HG03439 (cell line): Measurements from ENCODE around the gene AHRR.
"Not testable (repeated sequence)": the region's sequence is repeated elsewhere in the genome, so short reads cannot be mapped to it uniquely, and the experiment has no call there.

Experiments
- ATAC-seq: cut with Tn5 transposase; IDR thresholded peaks from one replicate; pipeline ENCODE4 v1.9.1; 2021; ENCODE audit warnings: mild to moderate bottlenecking, moderate library complexity; ENCODE audit not compliant: unreplicated experiment

The AHRR gene

DNA sequence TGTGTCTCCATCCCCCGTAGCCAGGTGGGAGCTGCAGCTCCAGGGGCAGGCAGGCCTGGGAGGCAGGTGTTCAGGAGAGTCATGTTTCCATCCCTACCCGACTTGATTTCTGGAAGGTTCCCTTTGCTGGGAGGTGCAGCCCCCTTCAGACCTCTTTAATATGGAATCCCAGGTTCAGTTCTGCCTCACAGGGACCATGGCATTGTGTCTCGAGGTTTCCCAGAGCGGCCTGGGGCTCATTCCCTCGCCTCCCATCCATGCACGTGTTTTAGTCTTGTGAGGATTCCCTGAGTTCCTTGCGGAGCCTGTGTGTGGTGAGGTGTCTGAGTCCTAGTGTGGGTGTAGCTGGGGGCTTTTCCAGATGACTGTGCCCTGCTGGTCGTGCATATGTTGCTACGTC is 16.5 kb upstream of the AHRR start:
- ATAC-seq, result no peak

DNA sequence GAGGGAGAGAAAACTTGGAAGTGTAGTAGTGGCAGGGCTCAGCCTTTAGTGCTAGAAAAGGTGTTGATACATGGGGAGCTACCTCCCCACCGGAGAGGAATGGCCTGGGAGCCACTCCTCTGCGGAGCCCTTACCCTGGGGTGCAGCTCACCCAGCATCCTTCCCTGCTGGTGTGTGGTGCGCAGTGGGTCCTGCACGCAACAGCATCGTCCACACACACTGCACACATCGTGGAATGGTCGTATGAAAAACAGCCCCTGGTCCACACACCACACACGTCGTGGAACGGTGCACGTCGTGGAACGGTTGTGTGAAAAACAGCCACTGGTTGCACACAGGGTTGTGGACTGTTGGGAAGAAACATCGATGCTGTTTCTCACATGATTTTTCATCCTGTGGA is 16.1 kb upstream of the AHRR start:
- no peak for ATAC-seq

DNA sequence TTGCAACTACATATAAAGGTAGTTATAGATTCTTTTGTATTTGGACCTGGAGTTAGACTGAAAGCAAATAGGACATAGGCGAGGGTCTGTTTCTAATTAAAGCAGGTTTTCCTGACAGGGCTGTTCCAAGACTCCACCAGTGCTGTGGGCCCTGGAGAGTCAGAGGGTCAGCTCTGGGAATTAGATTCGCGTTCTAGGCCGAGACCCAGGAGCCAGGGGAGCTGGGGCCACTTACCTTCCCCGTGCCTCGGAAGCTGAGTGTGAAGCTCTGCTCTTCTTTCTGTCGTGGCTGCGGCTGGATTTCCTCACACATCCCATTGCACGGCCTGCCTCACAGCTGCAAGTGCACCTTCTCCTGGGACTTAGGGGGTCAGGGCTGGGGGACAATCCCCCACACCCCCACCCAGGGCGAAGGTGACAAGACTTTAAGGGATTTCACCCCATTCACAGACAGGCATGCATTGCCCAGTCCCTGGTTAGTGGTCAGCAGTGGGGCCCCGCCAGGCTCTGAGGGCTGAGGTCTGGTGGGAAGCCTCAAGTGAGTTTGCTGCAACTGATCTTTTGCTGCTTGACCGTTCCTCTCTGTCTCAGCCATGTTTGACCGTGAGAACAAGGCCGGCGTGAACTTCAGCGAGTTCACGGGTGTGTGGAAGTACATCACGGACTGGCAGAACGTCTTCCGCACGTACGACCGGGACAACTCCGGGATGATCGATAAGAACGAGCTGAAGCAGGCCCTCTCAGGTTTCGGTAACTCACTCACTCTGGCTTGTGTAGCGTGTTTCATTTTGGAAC is 15.3 kb upstream of the AHRR start:
- no peak for ATAC-seq

DNA sequence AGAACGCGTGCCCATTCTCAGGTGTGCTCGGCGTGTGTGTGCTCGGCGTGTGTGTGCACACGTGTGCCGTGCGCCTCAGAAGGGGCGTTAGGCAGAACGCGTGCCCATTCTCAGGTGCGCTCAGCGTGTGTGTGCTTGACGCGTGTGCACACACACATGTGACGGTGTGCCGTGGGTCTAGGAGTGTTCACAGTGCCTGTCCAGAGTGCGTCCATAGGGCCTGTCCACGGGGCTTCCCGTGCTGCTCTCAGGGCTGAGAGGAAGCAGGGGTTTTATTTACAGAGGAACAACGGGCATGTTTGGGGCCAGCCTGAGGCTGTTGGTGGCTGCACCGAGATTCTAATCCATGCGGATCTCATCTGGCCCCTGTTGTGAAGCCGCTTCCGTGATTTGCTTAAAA is 14.2 kb upstream of the AHRR start:
- ATAC-seq, result no peak

DNA sequence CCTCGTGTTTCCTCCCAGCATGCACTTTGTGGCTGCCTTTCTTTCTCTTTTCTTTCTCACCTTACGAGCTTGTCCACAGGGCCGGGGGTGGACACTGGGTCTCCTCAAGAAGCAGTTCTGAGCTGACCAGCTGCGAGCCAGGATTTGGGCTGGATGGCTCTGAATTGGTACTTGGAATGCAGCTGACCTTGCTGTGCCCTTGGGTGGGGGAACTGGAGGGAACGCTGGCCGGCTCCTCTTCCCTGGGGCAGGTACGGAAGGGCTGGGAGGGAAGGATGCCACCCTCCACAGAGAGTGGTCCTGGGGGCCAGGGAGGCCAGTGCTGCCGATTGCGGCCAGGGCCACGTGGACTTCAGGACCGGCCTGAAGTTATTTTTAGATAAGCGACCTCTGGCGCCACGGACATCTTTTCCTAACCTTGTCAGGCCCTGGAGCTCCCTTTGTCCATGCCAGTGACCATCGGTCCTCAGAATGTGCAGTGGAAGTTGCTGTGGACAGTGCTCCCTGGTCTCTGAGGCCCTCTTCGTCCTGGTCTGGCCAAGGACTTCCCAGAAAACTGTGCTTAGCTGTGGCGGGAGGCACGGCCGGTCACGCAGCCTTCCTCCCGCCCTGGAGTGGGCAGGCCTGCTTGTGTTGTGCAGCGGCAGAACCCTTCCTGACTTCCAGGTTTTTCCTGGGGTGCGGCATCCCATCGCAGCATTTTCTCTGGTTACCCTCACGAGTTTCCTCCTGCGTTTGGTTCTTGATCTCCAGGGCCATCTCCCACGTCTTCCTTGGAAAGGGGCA is 13.5 kb upstream of the AHRR start:
- no peak for ATAC-seq

DNA sequence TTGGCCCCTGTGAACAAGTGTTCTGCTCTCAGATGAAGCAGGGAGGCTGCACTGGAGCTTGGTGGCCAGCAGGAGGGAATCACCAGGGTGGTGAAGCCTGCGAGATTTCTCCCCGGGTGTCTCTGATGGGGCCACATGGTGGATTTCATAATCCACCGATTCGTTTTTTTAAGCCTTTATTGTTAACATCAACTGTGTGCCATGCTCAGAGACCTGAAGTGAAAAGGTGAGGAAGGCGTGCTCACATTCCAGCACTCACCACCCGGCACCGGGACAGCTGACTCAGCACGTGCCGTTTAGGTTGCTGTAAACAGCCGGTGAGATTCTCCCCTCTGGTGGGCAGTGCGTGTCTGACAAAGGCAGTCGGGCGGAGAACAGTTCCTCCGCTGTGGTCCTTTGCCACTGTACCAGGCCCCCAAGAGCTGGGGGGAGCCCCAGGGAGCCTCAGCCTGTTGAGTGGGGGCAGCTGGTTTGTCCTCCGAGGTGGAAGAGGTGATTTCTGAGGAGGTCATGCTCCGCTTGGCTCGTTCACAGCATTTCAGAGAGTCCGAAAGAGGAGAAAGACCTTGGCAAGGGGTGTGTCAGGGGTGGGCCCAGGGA is 12.7 kb upstream of the AHRR start:
- no peak for ATAC-seq

DNA sequence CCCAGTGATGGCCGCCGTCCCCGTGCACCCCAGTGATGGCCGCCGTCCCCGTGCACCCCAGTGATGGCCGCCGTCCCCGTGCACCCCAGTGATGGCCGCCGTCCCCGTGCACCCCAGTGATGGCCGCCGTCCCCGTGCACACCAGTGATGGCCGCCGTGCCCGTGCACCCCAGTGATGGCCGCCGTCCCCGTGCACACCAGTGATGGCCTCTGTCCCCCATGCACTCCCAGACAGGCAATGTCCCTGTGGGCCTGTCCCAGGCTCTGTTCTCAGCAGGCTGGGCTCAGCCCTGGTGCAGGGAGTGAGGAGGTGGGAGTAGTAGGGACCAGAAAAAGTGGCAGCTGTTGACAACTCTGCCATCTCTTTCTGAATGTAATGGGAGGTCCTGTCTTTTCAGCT is 11.7 kb upstream of the AHRR start:
- ATAC-seq, result not testable (repeated sequence)

DNA sequence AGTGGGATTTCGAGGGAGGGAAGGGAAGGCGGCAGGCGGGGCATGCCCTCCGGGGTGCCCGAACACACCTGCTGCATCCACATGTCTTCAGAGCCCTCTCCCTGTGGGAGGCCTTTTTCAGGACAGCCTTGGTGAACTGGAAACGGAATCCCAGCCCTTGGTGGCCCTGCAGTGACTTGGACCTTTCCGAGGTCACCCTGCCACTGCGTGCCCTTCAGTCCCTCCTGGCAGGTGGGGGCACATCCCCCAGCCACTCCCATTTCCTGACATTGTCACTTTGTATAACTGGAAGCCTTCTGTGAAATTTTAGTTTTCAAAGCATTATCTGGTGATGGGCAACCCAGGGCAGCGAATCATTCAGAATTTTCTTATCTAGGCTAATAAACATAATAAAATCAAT is 11.0 kb upstream of the AHRR start:
- no peak for ATAC-seq

DNA sequence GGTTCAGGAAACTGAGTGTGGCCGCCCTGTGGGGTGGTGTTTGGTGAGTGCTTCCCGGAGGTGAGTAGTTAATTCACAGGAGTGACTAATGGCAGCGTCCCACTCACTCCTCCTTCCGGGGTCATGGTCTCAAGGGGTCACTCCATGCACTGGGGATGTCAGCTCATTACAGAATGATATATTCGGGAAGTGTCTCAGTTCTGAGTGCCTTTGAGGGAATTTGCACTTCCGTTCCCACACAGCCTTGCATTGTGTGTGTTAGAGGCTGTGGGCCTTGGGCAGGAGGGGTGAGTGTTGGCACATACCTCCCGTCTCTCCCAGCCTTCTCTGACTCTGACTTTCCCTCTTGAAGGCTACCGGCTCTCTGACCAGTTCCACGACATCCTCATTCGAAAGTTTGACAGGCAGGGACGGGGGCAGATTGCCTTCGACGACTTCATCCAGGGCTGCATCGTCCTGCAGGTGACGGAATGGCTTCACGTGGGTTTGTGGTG is 10.5 kb upstream of the AHRR start:
- no peak for ATAC-seq

DNA sequence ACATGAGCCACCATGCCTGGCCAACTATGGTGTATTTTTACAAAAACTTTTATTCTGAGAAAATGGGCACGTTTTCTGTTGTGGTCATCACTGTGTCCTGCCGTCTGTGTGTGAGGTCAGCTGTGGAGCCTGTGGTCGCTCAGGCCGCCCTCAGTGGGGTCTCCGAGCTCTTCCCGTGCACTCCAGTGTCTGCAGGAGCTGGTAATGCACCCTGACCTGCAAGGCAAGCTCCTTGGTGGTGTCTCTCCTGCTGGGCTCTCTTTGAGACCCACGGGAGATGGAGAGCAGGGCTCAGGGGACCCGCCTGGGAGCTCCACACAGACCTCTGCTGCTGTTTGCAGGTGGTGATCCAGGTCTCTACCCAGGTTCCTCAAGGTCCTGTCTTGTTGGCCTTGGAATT is 9.6 kb upstream of the AHRR start:
- ATAC-seq, result no peak

DNA sequence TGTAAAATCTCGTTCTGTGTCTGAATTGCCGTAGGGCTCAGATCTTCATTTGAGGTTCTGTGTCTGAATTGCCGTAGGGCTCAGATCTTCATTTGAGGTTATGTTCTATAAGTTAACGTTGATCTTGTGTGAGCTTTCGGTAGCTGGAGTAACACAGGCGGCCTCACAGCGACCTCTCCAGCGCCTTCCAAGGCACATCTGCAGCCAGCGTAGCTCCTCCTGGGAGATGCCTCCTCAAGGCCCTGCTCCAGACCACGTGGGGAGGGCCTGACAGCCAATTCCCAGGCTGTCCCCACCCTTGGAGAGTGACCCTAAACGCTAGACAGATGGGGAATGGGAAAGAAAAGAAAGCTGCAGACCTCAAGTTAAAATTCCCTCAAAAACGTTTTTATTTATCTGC is 8.7 kb upstream of the AHRR start:
- no peak for ATAC-seq

DNA sequence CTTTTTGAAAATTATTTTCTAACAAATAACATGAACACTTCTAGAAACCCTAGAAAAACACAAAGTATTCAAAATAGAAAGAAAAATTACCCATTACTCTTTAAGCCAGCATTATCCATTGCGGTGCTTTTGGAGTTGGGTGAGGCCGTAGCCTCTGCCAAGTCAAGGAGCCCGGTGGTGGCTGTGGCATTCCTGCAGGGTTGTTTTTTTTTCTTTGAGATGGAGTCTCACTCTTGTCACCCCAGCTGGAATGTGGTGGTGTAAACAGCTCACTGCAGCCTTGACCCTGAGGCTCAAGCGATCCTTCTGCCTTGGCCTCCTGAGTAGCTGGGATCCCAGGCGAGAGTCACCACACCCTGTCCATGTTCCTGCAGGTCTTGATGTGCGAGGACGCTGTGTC is 8.2 kb upstream of the AHRR start:
- ATAC-seq, result no peak

DNA sequence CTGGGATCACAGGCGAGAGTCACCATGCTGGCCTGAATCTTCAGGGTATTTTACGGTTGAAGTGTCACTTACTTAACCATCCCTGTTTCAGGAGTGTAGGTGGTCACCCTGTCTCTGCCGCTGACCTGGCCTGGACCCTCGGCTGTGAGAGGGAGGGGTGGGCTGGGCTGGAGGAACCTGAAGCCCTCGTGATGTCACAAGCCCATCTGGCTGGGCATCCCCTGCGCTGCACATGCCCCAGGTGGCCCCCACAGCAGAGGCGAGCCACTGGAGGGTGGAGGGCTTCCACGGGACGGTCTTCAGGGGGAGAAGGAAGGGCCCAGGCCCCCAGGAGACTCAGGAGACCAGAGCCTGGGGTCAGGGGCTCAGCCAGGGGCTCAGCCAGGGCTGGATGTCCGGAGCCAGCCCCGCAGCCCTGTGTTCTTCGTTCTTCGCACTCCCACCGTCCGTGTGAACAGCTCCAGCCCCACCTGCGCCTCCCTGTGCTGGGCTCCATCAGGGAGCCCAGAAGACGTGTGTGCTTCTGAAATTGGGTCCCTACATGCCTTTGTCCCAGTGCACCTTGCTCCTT is 7.6 kb upstream of the AHRR start:
- no peak for ATAC-seq

DNA sequence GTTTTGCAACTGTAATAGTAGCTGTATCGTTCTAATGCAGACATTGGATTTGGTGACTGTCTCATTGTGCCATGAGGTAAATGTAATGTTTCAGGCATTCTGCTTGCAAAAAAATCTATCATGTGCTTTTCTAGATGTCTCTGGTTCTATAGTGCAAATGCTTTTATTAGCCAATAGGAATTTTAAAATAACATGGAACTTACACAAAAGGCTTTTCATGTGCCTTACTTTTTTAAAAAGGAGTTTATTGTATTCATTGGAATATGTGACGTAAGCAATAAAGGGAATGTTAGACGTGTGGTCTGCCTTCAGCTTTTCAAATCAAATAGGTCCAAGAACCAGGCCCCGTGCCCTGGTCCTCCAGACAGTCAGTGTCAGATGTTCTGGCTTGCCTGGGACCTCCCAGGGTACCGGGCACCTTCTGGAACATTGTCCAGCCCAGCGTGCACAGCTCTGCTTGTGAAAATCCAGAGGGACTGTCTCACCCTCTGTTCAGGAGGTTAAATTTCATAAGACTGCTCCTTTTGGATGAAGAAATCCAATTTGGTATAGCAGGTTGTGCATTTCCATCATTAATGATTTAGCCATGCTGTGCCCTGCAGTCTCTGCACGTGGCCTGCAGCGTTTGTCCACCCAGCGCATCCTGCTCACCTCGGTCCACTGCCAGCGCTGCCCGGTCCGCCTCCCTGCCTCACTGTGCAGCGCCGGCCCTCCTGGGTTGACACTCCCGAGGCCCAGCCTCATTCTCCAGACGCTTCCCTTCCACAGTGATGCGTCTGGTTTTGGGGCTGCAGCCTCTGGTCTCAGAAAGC is 6.6 kb upstream of the AHRR start:
- ATAC-seq, result no peak

DNA sequence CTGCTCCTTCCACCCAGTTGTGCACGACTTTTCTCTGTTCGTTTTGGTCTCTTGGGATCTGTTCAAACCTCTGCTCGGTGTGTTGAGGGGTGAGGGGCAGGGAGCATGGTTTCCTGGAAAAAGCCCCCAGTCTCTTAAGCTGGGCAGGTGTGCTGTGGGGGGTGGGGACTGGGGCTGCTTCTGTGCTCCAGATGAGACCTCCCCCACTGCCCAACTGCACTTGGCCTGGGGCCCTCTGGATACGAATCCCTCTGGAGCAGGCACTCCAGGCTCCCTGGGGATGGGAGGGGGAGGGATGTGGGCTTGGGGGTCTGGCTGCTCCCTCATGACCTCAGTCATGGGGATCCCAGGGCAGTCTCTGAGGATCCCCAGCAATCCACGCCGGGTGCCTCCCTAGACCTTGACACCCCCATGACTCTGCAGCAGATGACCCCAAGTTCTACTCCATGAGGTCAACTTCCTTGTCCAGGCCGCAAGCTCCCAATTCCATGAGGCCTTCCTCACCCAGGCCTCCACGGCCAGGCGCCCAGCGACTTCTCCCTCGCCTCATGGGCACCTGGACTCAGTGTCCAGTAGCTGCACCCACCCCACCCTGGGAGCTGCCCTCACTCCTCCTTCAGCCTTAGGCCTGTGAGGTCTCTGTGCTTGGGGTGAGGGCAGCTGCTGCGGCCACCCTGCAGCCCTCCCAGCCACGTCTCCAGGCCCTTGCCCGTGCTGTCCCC is 5.9 kb upstream of the AHRR start:
- ATAC-seq, result no peak

DNA sequence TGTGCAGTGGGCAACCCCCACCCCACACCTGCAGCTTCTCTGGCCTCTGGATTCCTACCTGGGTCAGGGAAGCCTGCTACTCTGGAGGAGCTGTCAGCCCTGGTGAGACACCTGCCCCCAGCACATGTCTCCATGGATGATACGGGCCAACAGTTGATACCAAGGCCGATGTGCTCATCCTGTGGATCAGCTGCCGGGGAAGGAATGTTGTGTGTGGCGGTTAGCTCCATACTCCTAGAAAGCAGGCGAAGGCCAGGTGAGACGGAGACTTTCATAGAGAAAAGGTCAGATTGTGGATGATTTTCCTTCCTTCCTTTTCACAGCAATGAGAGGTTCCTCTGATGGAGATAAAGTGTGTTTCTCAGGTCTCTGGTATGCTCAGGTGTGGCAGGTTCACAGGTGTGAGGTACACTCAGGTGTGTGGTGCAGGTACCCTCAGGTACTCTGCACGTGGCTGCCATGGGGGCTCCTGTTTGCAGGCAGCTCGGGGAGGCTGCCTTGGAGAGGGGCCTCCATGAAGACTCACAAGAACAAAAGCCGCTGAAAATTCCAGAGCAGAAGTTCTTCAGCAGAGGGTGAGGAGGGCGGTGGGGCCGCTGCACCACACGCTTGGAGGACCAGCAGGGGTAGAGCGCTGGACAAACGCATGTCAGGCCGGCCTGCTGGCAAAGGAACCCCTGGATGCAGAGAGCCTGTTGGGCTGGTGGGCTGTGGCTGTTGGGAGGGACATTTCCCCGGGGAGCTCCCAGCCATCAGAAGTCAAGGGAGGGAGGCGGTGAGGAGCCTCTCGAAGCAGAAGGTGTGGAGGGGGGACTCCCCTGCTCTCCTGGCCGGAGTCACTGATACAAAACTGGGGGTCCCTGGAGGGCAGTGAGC is 5.1 kb upstream of the AHRR start:
- peak; percentile 16 for ATAC-seq

DNA sequence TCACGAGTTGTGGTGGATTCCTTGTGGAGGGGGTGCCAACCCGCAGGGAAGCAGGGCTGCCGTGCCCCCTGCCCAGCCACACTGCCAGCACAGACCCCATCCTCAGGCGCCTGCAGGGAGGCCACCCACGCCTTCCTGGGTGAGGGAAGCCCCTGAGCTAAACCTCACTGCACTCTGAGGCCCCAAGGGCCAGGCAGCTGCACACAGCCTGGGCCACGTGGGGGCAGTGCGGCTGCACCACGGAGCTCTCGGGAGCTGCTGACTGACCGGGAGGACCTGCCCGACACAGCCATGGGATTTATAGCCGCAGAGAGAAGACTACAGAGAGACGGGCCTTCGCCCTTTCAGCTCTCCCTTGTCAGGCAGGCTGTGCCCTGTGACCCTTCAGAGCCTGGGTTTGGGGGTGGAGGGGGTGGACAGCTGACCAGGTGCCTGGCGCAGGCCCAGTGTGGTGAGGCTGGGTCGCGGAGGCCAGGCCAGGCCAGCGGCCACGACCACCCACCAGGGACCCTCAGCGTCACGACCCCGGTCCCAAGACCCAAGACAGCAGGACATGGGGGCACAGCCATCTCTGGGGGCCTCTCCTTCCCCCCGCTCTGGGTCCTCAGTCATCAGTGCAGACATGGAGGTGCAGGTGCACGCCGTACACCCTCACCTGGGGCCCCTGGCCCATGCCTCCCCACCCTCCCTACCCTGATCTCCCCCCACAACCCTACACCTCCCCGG is 4.3 kb upstream of the AHRR start:
- ATAC-seq, result peak; percentile 64

DNA sequence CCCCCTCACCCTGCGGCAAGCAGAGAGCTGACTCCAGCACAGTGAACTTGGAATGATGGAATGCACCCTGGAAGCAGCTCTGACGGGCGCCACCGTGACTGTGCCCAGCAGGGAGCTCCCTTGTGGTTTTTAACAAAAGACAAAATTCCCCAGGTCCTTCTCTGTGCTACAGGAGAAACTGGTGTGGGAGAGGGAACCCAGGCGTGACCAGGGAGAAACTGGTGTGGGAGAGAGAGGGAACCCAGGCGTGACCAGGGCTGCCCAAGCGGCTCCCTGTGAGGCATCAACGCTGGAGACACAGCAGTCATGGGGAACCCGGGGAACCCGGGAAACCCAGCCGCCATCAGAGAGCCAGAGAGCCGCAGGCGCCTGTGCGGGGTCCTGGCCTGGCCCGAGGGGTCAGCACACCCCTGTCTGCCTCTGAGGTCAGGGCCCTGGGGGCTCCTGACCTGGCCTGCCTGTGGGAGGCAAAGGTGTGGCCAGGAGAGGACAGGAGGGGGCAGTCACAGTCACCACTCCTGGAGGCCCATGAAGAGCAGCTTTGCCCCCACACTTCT is 3.1 kb upstream of the AHRR start:
- no peak for ATAC-seq
